GM19455 (cell line): ENCODE measurements around the gene KCNAB3.
"Not testable (repeated sequence)": the region's sequence is repeated elsewhere in the genome, so short reads cannot be mapped to it uniquely, and the experiment has no call there.

ENCODE experiments used
- ATAC-seq: cut with Tn5 transposase; IDR thresholded peaks from one replicate; pipeline ENCODE4 v1.9.1; 2021; ENCODE audit not compliant: unreplicated experiment

Gene KCNAB3

GRCh38 chr17:7929158-7930023 lies at the start of gene KCNAB3:
Gene KCNAB3 (minus strand): TSS chr17:7929856. CDS start chr17:7929435, 421 bp downstream.
- ATAC-seq = no peak

GRCh38 chr17:7977805-7978204 lies 48.1 kb upstream of the KCNAB3 start:
- ATAC-seq = no peak

GRCh38 chr17:7977039-7977438 lies 47.4 kb upstream of the KCNAB3 start:
- no peak for ATAC-seq

GRCh38 chr17:7974638-7975131 lies 45.0 kb upstream of the KCNAB3 start:
- ATAC-seq = no peak

GRCh38 chr17:7972131-7972785 lies 42.6 kb upstream of the KCNAB3 start:
- no peak for ATAC-seq

- no peak for ATAC-seq
Observed at GRCh38 chr17:7971651-7972050, 42.0 kb upstream of the KCNAB3 start.

- no peak for ATAC-seq
Observed at GRCh38 chr17:7969433-7969832, 39.8 kb upstream of the KCNAB3 start.

- no peak for ATAC-seq
Observed at GRCh38 chr17:7967751-7968150, 38.1 kb upstream of the KCNAB3 start.

- ATAC-seq = no peak
Observed at GRCh38 chr17:7961421-7961820, 31.8 kb upstream of the KCNAB3 start.

- ATAC-seq = no peak
Observed at GRCh38 chr17:7959503-7960253, 30.0 kb upstream of the KCNAB3 start.

GRCh38 chr17:7956228-7956965 lies 26.7 kb upstream of the KCNAB3 start:
- no peak for ATAC-seq

GRCh38 chr17:7955414-7956227 lies 26.0 kb upstream of the KCNAB3 start:
- ATAC-seq = no peak

- not testable (repeated sequence) for ATAC-seq
Observed at GRCh38 chr17:7953266-7953665, 23.6 kb upstream of the KCNAB3 start.

- no peak for ATAC-seq
Observed at GRCh38 chr17:7951143-7951792, 21.6 kb upstream of the KCNAB3 start.

GRCh38 chr17:7950578-7950977 lies 20.9 kb upstream of the KCNAB3 start:
- ATAC-seq = no peak

- ATAC-seq = no peak
Observed at GRCh38 chr17:7947651-7948050, 18.0 kb upstream of the KCNAB3 start.

- ATAC-seq = no peak
Observed at GRCh38 chr17:7946441-7946840, 16.8 kb upstream of the KCNAB3 start.

- no peak for ATAC-seq
Observed at GRCh38 chr17:7945651-7946050, 16.0 kb upstream of the KCNAB3 start.

- ATAC-seq = no peak
Observed at GRCh38 chr17:7944326-7944725, 14.7 kb upstream of the KCNAB3 start.
